ENCODE results near the gene ZNF140.
A peak's percentile ranks its signal among the peaks of the same experiment; 100 is the strongest.

ZNF140 gene

DNA sequence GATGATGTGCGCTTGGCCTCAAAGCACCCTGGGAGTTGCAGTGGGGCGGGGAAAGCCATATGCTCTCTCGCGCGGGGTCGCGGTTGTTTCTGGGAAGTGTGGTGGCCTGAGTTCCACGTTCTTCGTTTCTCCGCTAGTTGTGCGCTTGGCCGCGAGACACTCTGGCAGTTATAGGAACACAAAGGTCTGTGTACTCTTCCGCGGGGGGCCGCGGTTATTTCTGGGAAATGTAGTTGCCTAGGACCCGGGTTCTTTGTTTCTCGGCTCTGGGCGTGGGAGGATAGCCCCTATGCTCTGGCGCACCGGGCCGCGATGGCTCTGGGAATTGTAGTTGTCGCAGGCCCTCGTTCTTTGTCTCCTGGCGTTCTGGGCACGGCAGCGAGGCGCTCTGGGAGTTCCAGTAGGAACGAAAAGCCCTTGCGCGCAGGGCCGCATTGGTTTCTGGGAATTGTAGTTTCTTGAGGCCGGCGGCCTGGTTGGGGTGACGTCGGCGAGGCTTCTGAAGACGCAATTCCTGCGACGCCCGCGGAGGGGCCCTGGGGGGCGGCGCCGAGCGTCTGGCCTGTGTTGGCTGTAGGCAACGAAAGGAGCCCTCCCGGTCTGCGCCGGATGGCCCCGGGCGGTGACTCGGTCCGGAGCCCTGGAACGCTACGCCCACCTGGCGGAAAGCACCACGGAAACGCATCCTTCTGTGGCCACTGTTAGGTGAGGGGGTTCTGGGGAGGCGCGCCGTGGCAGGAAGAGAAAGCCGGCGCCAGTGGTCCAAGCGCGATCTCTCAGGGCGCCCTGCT lies at the start of gene ZNF140:
TSS of gene ZNF140 (plus strand) at position 556 of the 791 bp plus-strand sequence. CDS start 398 bp downstream, outside the sequence.
- peak within 1 kb of the TSS; percentile 76 for H3K4me3 ChIP-seq (ENCODE audit: low read depth, low read length)
- TF ChIP-seq, protein P1, sequence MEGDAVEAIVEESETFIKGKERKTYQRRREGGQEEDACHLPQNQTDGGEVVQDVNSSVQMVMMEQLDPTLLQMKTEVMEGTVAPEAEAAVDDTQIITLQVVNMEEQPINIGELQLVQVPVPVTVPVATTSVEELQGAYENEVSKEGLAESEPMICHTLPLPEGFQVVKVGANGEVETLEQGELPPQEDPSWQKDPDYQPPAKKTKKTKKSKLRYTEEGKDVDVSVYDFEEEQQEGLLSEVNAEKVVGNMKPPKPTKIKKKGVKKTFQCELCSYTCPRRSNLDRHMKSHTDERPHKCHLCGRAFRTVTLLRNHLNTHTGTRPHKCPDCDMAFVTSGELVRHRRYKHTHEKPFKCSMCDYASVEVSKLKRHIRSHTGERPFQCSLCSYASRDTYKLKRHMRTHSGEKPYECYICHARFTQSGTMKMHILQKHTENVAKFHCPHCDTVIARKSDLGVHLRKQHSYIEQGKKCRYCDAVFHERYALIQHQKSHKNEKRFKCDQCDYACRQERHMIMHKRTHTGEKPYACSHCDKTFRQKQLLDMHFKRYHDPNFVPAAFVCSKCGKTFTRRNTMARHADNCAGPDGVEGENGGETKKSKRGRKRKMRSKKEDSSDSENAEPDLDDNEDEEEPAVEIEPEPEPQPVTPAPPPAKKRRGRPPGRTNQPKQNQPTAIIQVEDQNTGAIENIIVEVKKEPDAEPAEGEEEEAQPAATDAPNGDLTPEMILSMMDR (IDR thresholded peaks at IDR 0.05; ENCODE audit: low read depth, low read length) = no peak

- TF ChIP-seq, protein P1 (IDR thresholded peaks at IDR 0.05; ENCODE audit: low read depth, low read length) = no peak
These were observed 43.3 kb upstream of the ZNF140 start, which contains the start of gene ZNF84 for GRCh38 chr12:133037207-133038005. ZNF84 (plus strand) TSS chr12:133037509; CDS start chr12:133041468, 3,959 bp downstream.

GRCh38 chr12:133038118-133038709 lies 42.5 kb upstream of the ZNF140 start:
- H3K4me3 ChIP-seq (ENCODE audit: low read depth, low read length) = peak overlapping the region; percentile 78
- TF ChIP-seq, protein P1 (IDR thresholded peaks at IDR 0.05; ENCODE audit: low read depth, low read length) = no peak

More at GRCh38 chr12:133037207-133038005, 43.3 kb upstream of the ZNF140 start, which contains the start of gene ZNF84:
- peak within 1 kb of the TSS; percentile 78 for H3K4me3 ChIP-seq (ENCODE audit: low read depth, low read length)

DNA sequence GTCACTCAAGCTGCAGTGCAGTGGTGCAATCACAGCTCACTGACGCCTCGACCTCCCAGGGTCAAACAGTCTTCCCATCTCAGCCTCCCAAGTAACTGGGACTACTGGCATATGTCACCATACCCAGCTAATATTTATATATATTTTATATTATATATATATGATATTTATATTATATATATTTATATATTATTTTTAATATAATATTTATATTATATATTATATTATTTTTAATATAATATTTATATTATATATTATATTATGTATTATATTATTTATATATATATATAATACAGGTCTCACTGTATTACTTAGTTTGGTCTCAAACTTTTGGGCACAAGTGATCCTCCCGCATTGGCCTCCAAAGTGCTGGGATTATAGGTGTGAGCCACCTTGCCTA lies 34.0 kb upstream of the ZNF140 start:
- no peak overlapping the region for H3K4me3 ChIP-seq (ENCODE audit: low read depth, low read length)

GRCh38 chr12:133057446-133057845 lies 23.3 kb upstream of the ZNF140 start:
- TF ChIP-seq, protein P1 (IDR thresholded peaks at IDR 0.05; ENCODE audit: low read depth, low read length) = no peak
- no peak overlapping the region for H3K4me3 ChIP-seq (ENCODE audit: low read depth, low read length)

More for the DNA sequence above, 34.0 kb upstream of the ZNF140 start:
- TF ChIP-seq, protein P1 (IDR thresholded peaks at IDR 0.05; ENCODE audit: low read depth, low read length) = no peak

DNA sequence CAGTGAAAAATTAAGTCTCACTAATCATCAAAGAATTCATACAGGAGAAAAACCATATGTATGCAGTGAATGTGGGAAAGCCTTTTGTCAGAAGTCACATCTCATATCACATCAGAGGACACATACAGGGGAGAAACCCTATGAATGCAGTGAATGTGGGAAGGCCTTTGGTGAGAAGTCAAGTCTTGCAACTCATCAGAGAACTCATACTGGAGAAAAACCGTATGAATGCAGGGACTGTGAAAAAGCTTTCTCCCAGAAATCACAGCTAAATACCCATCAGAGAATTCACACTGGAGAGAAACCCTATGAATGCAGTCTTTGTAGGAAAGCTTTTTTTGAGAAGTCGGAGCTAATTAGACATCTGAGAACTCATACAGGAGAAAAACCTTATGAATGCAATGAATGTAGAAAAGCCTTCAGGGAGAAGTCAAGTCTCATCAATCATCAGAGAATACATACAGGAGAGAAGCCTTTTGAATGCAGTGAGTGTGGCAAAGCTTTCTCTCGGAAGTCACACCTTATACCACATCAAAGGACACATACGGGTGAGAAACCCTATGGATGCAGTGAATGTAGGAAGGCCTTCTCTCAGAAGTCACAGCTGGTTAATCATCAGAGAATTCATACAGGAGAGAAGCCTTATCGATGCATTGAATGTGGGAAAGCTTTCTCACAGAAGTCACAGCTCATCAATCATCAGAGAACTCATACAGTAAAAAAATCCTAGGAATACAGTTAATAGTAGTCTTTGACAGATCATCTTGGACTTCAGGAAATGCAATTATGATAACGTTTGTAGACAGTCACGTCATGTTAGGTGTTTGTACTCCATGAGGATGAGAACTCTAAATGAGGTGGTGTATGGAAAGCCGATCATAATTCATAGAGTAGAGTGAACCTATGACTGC lies 22.3 kb upstream of the ZNF140 start:
- H3K4me3 ChIP-seq (ENCODE audit: low read depth, low read length) = no peak overlapping the region
- TF ChIP-seq, protein P1 (IDR thresholded peaks at IDR 0.05; ENCODE audit: low read depth, low read length) = no peak

All from WI38 (cell line).